ENCODE data around the gene ABHD8. TPM values are rescaled to one million over a fixed set of nuclear protein-coding genes. Genes with fewer than 3 reads are reported as not detected.
A peak's percentile ranks its signal among the peaks of the same experiment; 100 is the strongest.
"Not testable (repeated sequence)": the region's sequence is repeated elsewhere in the genome, so short reads cannot be mapped to it uniquely, and the experiment has no call there.

The ABHD8 gene
- total and polyA plus RNA-seq, 2 experiments from 2014 or later = 8.7 to 19.1 TPM

GRCh38 chr19:17296273-17296672, 7.0 kb downstream of the ABHD8 start:
- in situ Hi-C loops (cut with MboI) = no loop called here
- 77 to 80% methylated on average over 4 of the region's 4 CpGs for WGBS, 2 experiments (ENCODE audit: low coverage in 1 of 2, low lambda C conversion rate in 2 of 2, missing lambda C conversion rate in 2 of 2)
- peak; percentile 53 for DNase-seq

DNA sequence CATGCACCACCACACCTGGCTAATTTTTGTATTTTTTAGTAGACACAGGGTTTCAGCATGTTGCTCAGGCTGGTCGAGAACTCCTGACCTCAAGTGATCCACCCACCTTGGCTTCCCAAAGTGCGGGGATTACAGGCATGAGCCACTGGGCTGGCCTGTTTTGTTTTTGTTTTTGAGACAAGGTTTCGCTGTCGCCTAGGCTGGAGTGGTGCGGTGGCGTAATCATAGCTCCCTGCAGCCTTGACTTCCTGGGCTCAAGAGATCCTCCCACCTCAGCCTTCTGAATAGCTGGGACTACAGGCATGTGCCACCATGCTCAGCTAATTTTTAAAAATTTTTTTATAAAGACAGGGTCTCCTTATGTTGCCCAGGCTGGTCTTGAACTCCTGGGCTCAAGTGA, 7.7 kb downstream of the ABHD8 start:
- H3K79me2 ChIP-seq (ENCODE audit: insufficient read depth); H3K4me1 ChIP-seq (ENCODE audit: insufficient read depth); H3F3A ChIP-seq (ENCODE audit: insufficient read depth); H3K9me3 ChIP-seq (ENCODE audit: low read depth); H3K9me2 ChIP-seq (ENCODE audit: insufficient read depth); DNase-seq; H3K9ac ChIP-seq; H3K27ac ChIP-seq; in situ Hi-C loops (cut with MboI); H3K4me2 ChIP-seq (ENCODE audit: unreplicated experiment); H3K4me3 ChIP-seq; H4K20me1 ChIP-seq (ENCODE audit: insufficient read depth); H3K27me3 ChIP-seq (replicated peaks; ENCODE audit: insufficient read depth); H2AFZ ChIP-seq; H3K36me3 ChIP-seq (ENCODE audit: low read depth): not testable (repeated sequence)
- WGBS, 2 experiments (ENCODE audit: low coverage in 1 of 2, low lambda C conversion rate in 2 of 2, missing lambda C conversion rate in 2 of 2) = 97 to 99% methylated on average over 6 of the region's 6 CpGs

More at GRCh38 chr19:17296273-17296672, 7.0 kb downstream of the ABHD8 start:
- Histone ChIP-seq H3K9me3 (ENCODE audit: low read depth) (no peaks in the 10 kb centered on the region), H4K20me1 (ENCODE audit: insufficient read depth) (no peaks in the 10 kb centered on the region), H3K27ac (no peak overlapping the region), H2AFZ (no peak overlapping the region), H3K4me1 (ENCODE audit: insufficient read depth) (no peaks in the 10 kb centered on the region), H3K36me3 (ENCODE audit: low read depth) (no peaks in the 10 kb centered on the region), H3K4me2 (ENCODE audit: unreplicated experiment) (no peak overlapping the region), H3K9me2 (ENCODE audit: insufficient read depth) (no peaks in the 10 kb centered on the region), H3K27me3 (replicated peaks; ENCODE audit: insufficient read depth) (no peaks in the 10 kb centered on the region), H3K79me2 (ENCODE audit: insufficient read depth) (no peaks in the 10 kb centered on the region), H3F3A (ENCODE audit: insufficient read depth) (peaks cover 6% of the 10 kb centered on the region; the same call in 1 of the 2 replicates), H3K9ac (no peak overlapping the region), H3K4me3 (no peak overlapping the region)
- TF ChIP-seq EZH2 (IDR thresholded peaks at IDR 0.05; ENCODE audit: insufficient read depth, poor library complexity, severe bottlenecking) = no peak

GRCh38 chr19:17294051-17294891, 9.0 kb downstream of the ABHD8 start:
- H3K79me2 ChIP-seq (ENCODE audit: insufficient read depth) = no peaks in the 10 kb centered on the region
- WGBS, 2 experiments (ENCODE audit: low coverage in 1 of 2, low lambda C conversion rate in 2 of 2, missing lambda C conversion rate in 2 of 2) = 77 to 94% methylated on average over 33 to 48 of the region's 48 CpGs
- peak; percentile 49 for DNase-seq

GRCh38 chr19:17293605-17294004, 9.6 kb downstream of the ABHD8 start:
- Histone ChIP-seq H3K4me3 (no peak overlapping the region), H3K27me3 (replicated peaks; ENCODE audit: insufficient read depth) (no peaks in the 10 kb centered on the region), H3K9ac (no peak overlapping the region), H3K9me3 (ENCODE audit: low read depth) (no peaks in the 10 kb centered on the region), H3K36me3 (ENCODE audit: low read depth) (no peaks in the 10 kb centered on the region), H4K20me1 (ENCODE audit: insufficient read depth) (no peaks in the 10 kb centered on the region), H3F3A (ENCODE audit: insufficient read depth) (peaks cover 6% of the 10 kb centered on the region; the same call in 1 of the 2 replicates), H3K4me1 (ENCODE audit: insufficient read depth) (no peaks in the 10 kb centered on the region), H2AFZ (no peak overlapping the region), H3K9me2 (ENCODE audit: insufficient read depth) (no peaks in the 10 kb centered on the region), H3K79me2 (ENCODE audit: insufficient read depth) (no peaks in the 10 kb centered on the region), H3K4me2 (ENCODE audit: unreplicated experiment) (no peak overlapping the region), H3K27ac (no peak overlapping the region)
- WGBS, 2 experiments (ENCODE audit: low coverage in 1 of 2, low lambda C conversion rate in 2 of 2, missing lambda C conversion rate in 2 of 2) = 92 to 93% methylated on average over 13 to 14 of the region's 14 CpGs
- TF ChIP-seq EZH2 (IDR thresholded peaks at IDR 0.05; ENCODE audit: insufficient read depth, poor library complexity, severe bottlenecking) (no peak), EZH2phosphoT487 (IDR thresholded peaks at IDR 0.05; ENCODE audit: insufficient read depth, low read depth) (no peak)
- no peak for DNase-seq
- in situ Hi-C loops (cut with MboI) = no loop called here

More at GRCh38 chr19:17294051-17294891, 9.0 kb downstream of the ABHD8 start:
- H4K20me1 ChIP-seq (ENCODE audit: insufficient read depth) = no peaks in the 10 kb centered on the region
- no peaks in the 10 kb centered on the region for H3K4me1 ChIP-seq (ENCODE audit: insufficient read depth)
- H3F3A ChIP-seq (ENCODE audit: insufficient read depth) = peaks cover 6% of the 10 kb centered on the region; the same call in 1 of the 2 replicates
- in situ Hi-C loops (cut with MboI) = no loop called here
- H3K4me2 ChIP-seq (ENCODE audit: unreplicated experiment) = no peak overlapping the region
- no peaks in the 10 kb centered on the region for H3K27me3 ChIP-seq (replicated peaks; ENCODE audit: insufficient read depth)
- H2AFZ ChIP-seq = no peak overlapping the region
- H3K27ac ChIP-seq = no peak overlapping the region
- H3K9me3 ChIP-seq (ENCODE audit: low read depth) = no peaks in the 10 kb centered on the region
- no peaks in the 10 kb centered on the region for H3K9me2 ChIP-seq (ENCODE audit: insufficient read depth)
- H3K36me3 ChIP-seq (ENCODE audit: low read depth) = no peaks in the 10 kb centered on the region
- H3K4me3 ChIP-seq = no peak overlapping the region
- H3K9ac ChIP-seq = no peak overlapping the region
- TF ChIP-seq EZH2phosphoT487 (IDR thresholded peaks at IDR 0.05; ENCODE audit: insufficient read depth, low read depth) = no peak
- no peak for TF ChIP-seq EZH2 (IDR thresholded peaks at IDR 0.05; ENCODE audit: insufficient read depth, poor library complexity, severe bottlenecking)

Data from GM23248 (cell line).